DOHH2 (cell line): ENCODE results near the gene PPA1.
"Not testable (repeated sequence)": the region's sequence is repeated elsewhere in the genome, so short reads cannot be mapped to it uniquely, and the experiment has no call there.

Experiments
- H3F3A ChIP-seq: fragments of 200-600 bp; sonication (generic), shearing (Covaris generic); 2 replicates; pipeline ENCODE4 v1.6.0; 2016; ENCODE audit warnings: antibody characterized with exemption, mild to moderate bottlenecking; ENCODE audit not compliant: control insufficient read depth, insufficient read depth
- H3K27ac ChIP-seq: fragments of 200-600 bp; sonication (generic); 2 replicates; pipeline ENCODE4 v1.5.1; 2014; ENCODE audit warnings: low read depth, mild to moderate bottlenecking, low read length, moderate library complexity
- H3K27me3 ChIP-seq: fragments of 200-600 bp; sonication (generic); 2 replicates; pipeline ENCODE4 v1.6.1; 2014; ENCODE audit warnings: mild to moderate bottlenecking, low read length, mixed read lengths; ENCODE audit not compliant: control insufficient read depth
- H3K36me3 ChIP-seq: fragments of 200-600 bp; sonication (generic); 2 replicates; pipeline ENCODE4 v1.6.1; 2014; ENCODE audit warnings: mild to moderate bottlenecking, low read length, moderate library complexity, mixed read lengths; ENCODE audit not compliant: control insufficient read depth
- H3K4me1 ChIP-seq: fragments of 200-600 bp; sonication (generic); 2 replicates; pipeline ENCODE4 v1.6.1; 2014; ENCODE audit warnings: mild to moderate bottlenecking, low read length, mixed read lengths; ENCODE audit not compliant: control insufficient read depth
- H3K4me2 ChIP-seq: fragments of 200-600 bp; sonication (generic); 2 replicates; pipeline ENCODE4 v1.6.0; 2014; ENCODE audit warnings: mild to moderate bottlenecking, low read length, moderate library complexity
- H3K4me3 ChIP-seq: fragments of 200-600 bp; sonication (generic); 2 replicates; pipeline ENCODE4 v1.5.1; 2014; ENCODE audit warnings: mild to moderate bottlenecking, low read length, mixed read lengths
- H3K79me2 ChIP-seq: fragments of 200-600 bp; sonication (generic); 2 replicates; pipeline ENCODE4 v1.6.1; 2014; ENCODE audit warnings: mild to moderate bottlenecking, low read length, mixed read lengths; ENCODE audit not compliant: control insufficient read depth
- H3K9me2 ChIP-seq: fragments of 200-600 bp; sonication (generic); replicated peaks from 2 replicates; pipeline ENCODE4 v1.6.1; 2014; ENCODE audit warnings: mild to moderate bottlenecking, low read length, mixed read lengths; ENCODE audit not compliant: control insufficient read depth
- H3K9me3 ChIP-seq: fragments of 200-600 bp; sonication (generic); 2 replicates; pipeline ENCODE4 v1.6.1; 2014; ENCODE audit warnings: antibody characterized with exemption, low read length, mixed read lengths; ENCODE audit not compliant: control insufficient read depth, insufficient read depth
- H4K20me1 ChIP-seq: fragments of 200-600 bp; sonication (generic); 2 replicates; pipeline ENCODE4 v1.6.0; 2014; ENCODE audit warnings: low read depth, mild to moderate bottlenecking, antibody characterized with exemption, low read length, moderate library complexity; ENCODE audit not compliant: control insufficient read depth, insufficient read depth
- CTCF ChIP-seq: fragments of 200-600 bp; sonication (generic); IDR thresholded peaks from one replicate; pipeline ENCODE4 v1.5.1; 2014; ENCODE audit warnings: antibody characterized with exemption, mild to moderate bottlenecking, low read depth, low read length; ENCODE audit not compliant: poor library complexity, severe bottlenecking
- EZH2phosphoT487 ChIP-seq: fragments of 200-600 bp; sonication (generic); IDR thresholded peaks from 2 replicates; pipeline ENCODE4 v1.6.1; 2017; ENCODE audit warnings: borderline replicate concordance, mild to moderate bottlenecking, antibody characterized with exemption, low read length, moderate library complexity, mixed read lengths

The PPA1 gene

GRCh38 chr10:70186571-70186970 lies 46.7 kb downstream of the PPA1 start:
- no peak overlapping the region for H3K27ac ChIP-seq
- no peaks in the 10 kb centered on the region for H3K9me3 ChIP-seq
- H3K79me2 ChIP-seq, result no peaks in the 10 kb centered on the region
- no peaks in the 10 kb centered on the region for H3K9me2 ChIP-seq
- no peaks in the 10 kb centered on the region for H3F3A ChIP-seq
- H3K4me1 ChIP-seq, result peaks cover 7% of the 10 kb centered on the region
- no peak overlapping the region for H3K4me3 ChIP-seq
- H3K4me2 ChIP-seq, result no peak overlapping the region
- H4K20me1 ChIP-seq, result no peaks in the 10 kb centered on the region
- H3K36me3 ChIP-seq, result no peaks in the 10 kb centered on the region
- TF ChIP-seq CTCF, result no peak
- TF ChIP-seq EZH2phosphoT487, result no peak
- peaks cover 6% of the 10 kb centered on the region; the same call in 1 of the 2 replicates for H3K27me3 ChIP-seq

DNA sequence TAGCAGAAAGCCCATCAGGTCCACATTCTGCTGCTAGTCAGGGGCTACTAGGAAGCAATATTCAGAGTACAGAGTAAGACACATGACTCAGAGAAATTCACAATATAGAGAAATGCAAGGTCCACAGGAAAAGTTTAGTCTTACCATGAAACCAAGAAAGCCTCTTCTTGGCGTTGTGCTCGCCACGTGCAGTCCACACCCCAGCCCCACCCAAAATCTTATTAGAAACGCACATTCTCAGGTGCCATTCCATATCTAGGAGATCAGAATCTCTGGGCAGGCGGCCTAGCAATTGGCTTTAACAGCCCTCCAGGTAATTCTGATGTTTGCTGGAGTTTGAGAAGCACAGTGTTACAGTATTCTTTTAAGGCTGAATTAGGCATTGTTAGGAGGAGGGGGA lies 47.1 kb downstream of the PPA1 start:
- TF ChIP-seq CTCF, result no peak
- TF ChIP-seq EZH2phosphoT487, result no peak
- H4K20me1 ChIP-seq, result no peaks in the 10 kb centered on the region
- H3K9me3 ChIP-seq, result no peaks in the 10 kb centered on the region
- peaks cover 6% of the 10 kb centered on the region; the same call in 1 of the 2 replicates for H3K27me3 ChIP-seq
- no peaks in the 10 kb centered on the region for H3K79me2 ChIP-seq
- H3K4me2 ChIP-seq, result no peak overlapping the region
- H3F3A ChIP-seq, result no peaks in the 10 kb centered on the region
- no peaks in the 10 kb centered on the region for H3K9me2 ChIP-seq
- H3K36me3 ChIP-seq, result no peaks in the 10 kb centered on the region
- no peak overlapping the region for H3K4me3 ChIP-seq
- 0 out of 2 replicates have a peak, but pooled peaks cover 4% of the 10 kb centered on the region for H3K4me1 ChIP-seq
- H3K27ac ChIP-seq, result no peak overlapping the region

DNA sequence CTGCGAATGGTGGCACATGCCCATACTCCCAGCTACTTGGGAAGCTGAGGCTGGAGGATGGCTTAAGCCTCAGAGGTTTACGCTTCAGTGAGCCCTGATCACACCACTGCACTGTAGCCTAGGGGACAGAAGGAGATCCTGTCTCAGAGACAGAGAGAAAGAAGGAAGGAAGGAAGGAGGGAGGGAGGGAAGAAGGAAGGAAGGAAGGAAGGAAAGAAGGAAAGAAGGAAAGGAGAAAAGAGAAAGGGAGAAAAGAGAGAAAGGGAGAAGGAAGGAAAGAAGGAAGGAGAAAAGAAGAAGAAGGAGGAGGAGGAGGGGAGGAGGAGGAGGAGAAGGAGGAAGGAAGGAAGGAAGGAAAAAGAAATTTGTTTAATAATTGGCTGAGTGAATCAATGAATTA lies 49.9 kb downstream of the PPA1 start:
- Histone ChIP-seq H3F3A (no peaks in the 10 kb centered on the region), H3K9me2 (no peaks in the 10 kb centered on the region), H3K36me3 (no peaks in the 10 kb centered on the region), H3K27ac (no peak overlapping the region), H3K9me3 (no peaks in the 10 kb centered on the region), H4K20me1 (no peaks in the 10 kb centered on the region), H3K4me1 (no peaks in the 10 kb centered on the region), H3K4me2 (no peak overlapping the region), H3K79me2 (no peaks in the 10 kb centered on the region), H3K27me3 (peaks cover 11% of the 10 kb centered on the region; the same call in 1 of the 2 replicates), H3K4me3 (no peak overlapping the region)
- TF ChIP-seq EZH2phosphoT487 (no peak), CTCF (no peak)

DNA sequence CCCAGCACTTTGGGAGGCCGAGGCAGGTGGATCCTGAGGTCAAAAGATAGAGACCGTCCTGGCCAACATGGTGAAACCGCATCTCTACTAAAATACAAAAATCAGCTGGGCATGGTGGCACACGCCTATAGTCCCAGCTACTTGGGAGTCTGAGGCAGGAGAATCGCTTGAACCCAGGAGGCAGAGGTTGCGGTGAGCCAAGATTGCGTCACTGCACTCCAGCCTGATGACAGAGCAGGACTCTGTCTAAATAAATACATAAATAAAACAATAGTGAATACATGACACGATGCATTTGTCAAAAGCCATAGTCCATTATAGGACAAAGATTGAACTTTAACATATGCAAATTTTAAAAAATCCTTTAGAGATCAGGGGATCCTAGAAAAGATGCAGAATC lies 54.0 kb downstream of the PPA1 start:
- not testable (repeated sequence) for H4K20me1 ChIP-seq, H3K4me1 ChIP-seq, H3K36me3 ChIP-seq, H3K9me2 ChIP-seq, H3K79me2 ChIP-seq, H3K9me3 ChIP-seq, H3F3A ChIP-seq, H3K27ac ChIP-seq, H3K4me2 ChIP-seq, H3K27me3 ChIP-seq, H3K4me3 ChIP-seq
